HAP-1 (cell line): Measurements from ENCODE around the gene LONP2.
"Not testable (repeated sequence)": the region's sequence is repeated elsewhere in the genome, so short reads cannot be mapped to it uniquely, and the experiment has no call there.

Experiments
- DNase-seq, 2 experiments: peaks; one replicate each; pipeline ENCODE4 v3.0.0-alpha.2; 2016 to 2020; ENCODE audit warnings: low spot score in 2 of 2
- H3K27me3 ChIP-seq: fragments of 250-450 bp; sonication (Bioruptor Pico); 2 replicates; pipeline ENCODE4 v1.5.1; 2020; ENCODE audit warnings: low read depth, mild to moderate bottlenecking, moderate library complexity
- H3K36me3 ChIP-seq: fragments of 250-450 bp; sonication (Bioruptor Pico); replicated peaks from 2 replicates; pipeline ENCODE4 v1.5.1; 2020; ENCODE audit warnings: mild to moderate bottlenecking
- H3K4me1 ChIP-seq: fragments of 250-450 bp; sonication (Bioruptor Pico); 2 replicates; pipeline ENCODE4 v1.5.1; 2020; ENCODE audit warnings: mild to moderate bottlenecking
- H3K4me3 ChIP-seq: fragments of 250-450 bp; sonication (Bioruptor Pico); 2 replicates; pipeline ENCODE4 v1.5.1; 2020; ENCODE audit warnings: mild to moderate bottlenecking, moderate library complexity
- H3K9me3 ChIP-seq: fragments of 250-450 bp; sonication (Bioruptor Pico); 2 replicates; pipeline ENCODE4 v1.5.1; 2020; ENCODE audit warnings: mild to moderate bottlenecking, moderate library complexity
- in situ Hi-C: fragments of 300-500 bp; cut with MboI; formaldehyde crosslinking; loops from 3 replicates; pipeline ENCODE4 v1.14.3; 2020; ENCODE audit warnings: low sequenced_read_pairs, inconsistent platforms, mixed read lengths

The LONP2 gene

GRCh38 chr16:48347191-48347865 is 103.2 kb downstream of the LONP2 start:
- in situ Hi-C loops, result no loop called here
- no peaks in the 10 kb centered on the region for H3K4me1 ChIP-seq
- no peak for DNase-seq
- H3K9me3 ChIP-seq, result no peaks in the 10 kb centered on the region
- no peak overlapping the region for H3K4me3 ChIP-seq
- no peaks in the 10 kb centered on the region for H3K27me3 ChIP-seq
- H3K36me3 ChIP-seq, result peaks cover 30% of the 10 kb centered on the region

GRCh38 chr16:48347980-48348379 is 103.9 kb downstream of the LONP2 start:
- H3K9me3 ChIP-seq, result no peaks in the 10 kb centered on the region
- no peak for DNase-seq
- H3K4me3 ChIP-seq, result no peak overlapping the region
- H3K27me3 ChIP-seq, result no peaks in the 10 kb centered on the region
- H3K36me3 ChIP-seq, result peaks cover 28% of the 10 kb centered on the region
- in situ Hi-C loops, result no loop called here
- H3K4me1 ChIP-seq, result no peaks in the 10 kb centered on the region

GRCh38 chr16:48350736-48351135 is 106.6 kb downstream of the LONP2 start:
- H3K4me3 ChIP-seq, result no peak overlapping the region
- DNase-seq, result no peak
- in situ Hi-C loops, result loop anchor here (10.0 kb wide), 2 partner anchors 164 to 274 kb away; no protein-coding TSS in a partner anchor
- H3K4me1 ChIP-seq, result no peaks in the 10 kb centered on the region
- H3K27me3 ChIP-seq, result no peaks in the 10 kb centered on the region
- no peaks in the 10 kb centered on the region for H3K9me3 ChIP-seq
- peaks cover 32% of the 10 kb centered on the region for H3K36me3 ChIP-seq

GRCh38 chr16:48352648-48353390 is 108.7 kb downstream of the LONP2 start:
- H3K27me3 ChIP-seq, result no peaks in the 10 kb centered on the region
- no peak overlapping the region for H3K4me3 ChIP-seq
- H3K9me3 ChIP-seq, result no peaks in the 10 kb centered on the region
- no peak for DNase-seq
- peaks cover 32% of the 10 kb centered on the region for H3K36me3 ChIP-seq
- in situ Hi-C loops, result loop anchor here (10.0 kb wide), 2 partner anchors 162 to 272 kb away; no protein-coding TSS in a partner anchor
- no peaks in the 10 kb centered on the region for H3K4me1 ChIP-seq

- Histone ChIP-seq H3K4me3 (no peak overlapping the region), H3K36me3 (peaks cover 32% of the 10 kb centered on the region), H3K4me1 (no peaks in the 10 kb centered on the region), H3K9me3 (no peaks in the 10 kb centered on the region), H3K27me3 (no peaks in the 10 kb centered on the region)
- in situ Hi-C loops, result loop anchor here (10.0 kb wide), 2 partner anchors 161 to 271 kb away; no protein-coding TSS in a partner anchor
- peak; percentile 64 to 75 for DNase-seq
These were observed 109.6 kb downstream of the LONP2 start for GRCh38 chr16:48353565-48354163.

GRCh38 chr16:48354385-48354784 is 110.3 kb downstream of the LONP2 start:
- not testable (repeated sequence) for DNase-seq, H3K4me3 ChIP-seq, H3K9me3 ChIP-seq, H3K4me1 ChIP-seq, H3K27me3 ChIP-seq
- H3K36me3 ChIP-seq, result peaks cover 32% of the 10 kb centered on the region
- in situ Hi-C loops, result loop anchor here (10.0 kb wide), 2 partner anchors 160 to 270 kb away; no protein-coding TSS in a partner anchor

GRCh38 chr16:48354877-48355855 is 111.1 kb downstream of the LONP2 start:
- Histone ChIP-seq H3K9me3 (no peaks in the 10 kb centered on the region), H3K4me3 (no peak overlapping the region), H3K27me3 (no peaks in the 10 kb centered on the region), H3K4me1 (no peaks in the 10 kb centered on the region), H3K36me3 (peaks cover 26% of the 10 kb centered on the region)
- in situ Hi-C loops, result loop anchor here (10.0 kb wide), 2 partner anchors 160 to 270 kb away; no protein-coding TSS in a partner anchor
- no peak for DNase-seq

- Histone ChIP-seq H3K9me3 (no peaks in the 10 kb centered on the region), H3K36me3 (peaks cover 15% of the 10 kb centered on the region), H3K27me3 (no peaks in the 10 kb centered on the region), H3K4me3 (no peak overlapping the region), H3K4me1 (no peaks in the 10 kb centered on the region)
- no peak for DNase-seq
- in situ Hi-C loops, result loop anchor here (10.0 kb wide), 2 partner anchors 158 to 268 kb away; no protein-coding TSS in a partner anchor
These were observed 112.7 kb downstream of the LONP2 start for GRCh38 chr16:48356633-48357376.

- DNase-seq, result no peak
- peaks cover 15% of the 10 kb centered on the region for H3K36me3 ChIP-seq
- H3K27me3 ChIP-seq, result no peaks in the 10 kb centered on the region
- no peaks in the 10 kb centered on the region for H3K9me3 ChIP-seq
- in situ Hi-C loops, result loop anchor here (10.0 kb wide), 2 partner anchors 156 to 266 kb away; no protein-coding TSS in a partner anchor
- no peak overlapping the region for H3K4me3 ChIP-seq
- no peaks in the 10 kb centered on the region for H3K4me1 ChIP-seq
These were observed 114.3 kb downstream of the LONP2 start for GRCh38 chr16:48358419-48358818.

- Histone ChIP-seq H3K9me3 (no peaks in the 10 kb centered on the region), H3K4me1 (0 out of 2 replicates have a peak, but pooled peaks cover under 1% of the 10 kb centered on the region), H3K4me3 (no peak overlapping the region), H3K27me3 (no peaks in the 10 kb centered on the region), H3K36me3 (peaks cover 13% of the 10 kb centered on the region)
- DNase-seq, result no peak
- in situ Hi-C loops, result loop anchor here (10.0 kb wide), 2 partner anchors 155 to 265 kb away; no protein-coding TSS in a partner anchor
These were observed 115.9 kb downstream of the LONP2 start for GRCh38 chr16:48359983-48360382.

GRCh38 chr16:48361012-48361411 is 116.9 kb downstream of the LONP2 start:
- H3K9me3 ChIP-seq, result no peaks in the 10 kb centered on the region
- in situ Hi-C loops, result no loop called here
- H3K36me3 ChIP-seq, result peaks cover 10% of the 10 kb centered on the region
- no peak overlapping the region for H3K4me3 ChIP-seq
- peaks cover 7% of the 10 kb centered on the region for H3K4me1 ChIP-seq
- no peak for DNase-seq
- no peaks in the 10 kb centered on the region for H3K27me3 ChIP-seq

- in situ Hi-C loops, result no loop called here
- no peak overlapping the region for H3K4me3 ChIP-seq
These were observed 117.5 kb downstream of the LONP2 start for GRCh38 chr16:48361540-48362144.

More at GRCh38 chr16:48361540-48362144, 117.5 kb downstream of the LONP2 start:
- Histone ChIP-seq H3K4me1 (peaks cover 11% of the 10 kb centered on the region), H3K27me3 (no peaks in the 10 kb centered on the region), H3K9me3 (no peaks in the 10 kb centered on the region), H3K36me3 (peaks cover 10% of the 10 kb centered on the region)
- DNase-seq, result no peak
